SH-SY5Y (cell line): ENCODE results near the gene A4GALT.

Source experiments
- GATA2 ChIP-seq: IDR thresholded peaks from 2 replicates; pipeline ENCODE4 v1.6.1; 2011; ENCODE audit warnings: mild to moderate bottlenecking, low read depth, low read length
- GATA3 ChIP-seq: IDR thresholded peaks from 2 replicates; pipeline ENCODE4 v1.6.1; 2011; ENCODE audit warnings: low read depth, mild to moderate bottlenecking, low read length, moderate library complexity

DNA sequence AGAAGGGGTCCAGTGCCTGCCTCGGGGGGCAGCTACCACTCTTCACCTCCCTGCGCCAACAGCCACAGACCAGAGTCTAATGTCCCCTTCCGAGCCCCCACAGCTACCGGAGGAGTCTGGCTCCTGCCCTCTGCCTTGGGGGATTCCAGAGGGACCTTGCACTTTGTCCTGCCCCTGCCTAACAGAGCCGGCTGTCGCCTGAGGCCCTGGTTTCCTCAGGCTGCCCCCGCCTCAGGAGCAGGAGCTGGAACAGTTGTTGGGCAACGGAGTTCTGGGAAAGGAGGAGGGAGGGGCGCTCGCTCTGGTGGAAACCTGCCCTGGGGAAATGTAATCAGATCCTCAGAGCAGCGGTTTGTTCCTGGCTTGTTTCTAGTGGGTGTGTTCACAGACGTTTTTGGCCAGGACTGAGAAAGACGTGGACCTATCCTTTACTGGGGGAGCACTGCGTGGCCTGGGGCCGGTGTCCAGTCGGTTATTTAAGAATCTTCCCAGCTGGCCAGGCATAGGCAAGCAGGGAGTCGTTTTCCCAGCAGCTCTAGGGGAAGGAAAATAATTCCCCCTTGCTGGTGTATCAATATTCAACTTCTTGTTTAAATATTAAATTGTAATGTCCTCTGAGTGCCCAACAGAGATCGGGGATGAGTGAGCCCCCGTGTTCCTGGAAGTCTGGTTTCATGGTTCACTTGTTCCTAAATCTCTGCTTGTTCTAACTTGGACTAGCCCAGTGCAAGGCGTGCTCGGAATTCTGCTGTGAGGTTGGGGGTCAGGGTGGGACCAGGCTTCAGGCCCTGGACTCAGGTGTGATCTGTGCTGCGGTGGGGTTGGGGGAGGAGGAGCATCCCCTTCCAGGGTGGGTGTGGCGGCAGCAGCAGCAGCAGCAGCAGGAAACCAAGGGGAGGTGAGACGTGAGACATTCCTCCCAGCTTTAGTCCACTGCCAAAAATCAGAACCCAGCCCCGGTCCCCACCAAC is 32.1 kb downstream of the A4GALT start:
- TF ChIP-seq GATA2: no peak
- no peak for TF ChIP-seq GATA3
